Kidney (tissue), 14 donors: ENCODE measurements around the gene MARCHF10. TPM values are rescaled to one million over a fixed set of nuclear protein-coding genes. Genes with fewer than 3 reads are reported as not detected.
A peak's percentile ranks its signal among the peaks of the same experiment; 100 is the strongest.

ENCODE experiments used
- DNase-seq, 5 donors: peaks; one replicate each; pipeline ENCODE4 v3.0.0-alpha.2; 2013 to 2020
- FAIRE-seq: peaks from 2 replicates; lab custom pipeline; 2012; peaks lifted over from hg19 to GRCh38; lab: Jason Lieb, UNC
- H3K27ac ChIP-seq, 2 donors: one replicate each; pipeline ENCODE4 v1.7.0; 2013; ENCODE audit warnings: low read depth in 2 of 2, low read length in 2 of 2, inconsistent platforms in 1 of 2
- H3K27me3 ChIP-seq: one replicate; pipeline ENCODE4 v1.7.1; 2013; ENCODE audit warnings: low read length, inconsistent platforms; ENCODE audit not compliant: control insufficient read depth, insufficient read depth
- H3K36me3 ChIP-seq, 3 donors: one replicate each; pipeline versions ENCODE4 v1.7.0 to v1.7.1; 2013; ENCODE audit warnings: low read length in 3 of 3, control low read depth in 1 of 3, inconsistent platforms in 1 of 3; ENCODE audit not compliant: insufficient read depth in 3 of 3, control insufficient read depth in 2 of 3
- H3K4me1 ChIP-seq, 3 donors: one replicate each; pipeline versions ENCODE4 v1.7.0 to v1.7.1; 2013; ENCODE audit warnings: low read length in 3 of 3, inconsistent platforms in 1 of 3, low read depth in 1 of 3; ENCODE audit not compliant: control insufficient read depth in 2 of 3, insufficient read depth in 2 of 3
- H3K4me3 ChIP-seq, 3 donors: one replicate each; pipeline versions ENCODE4 v1.7.0 to v1.8.1; 2013; ENCODE audit warnings: low read length in 3 of 3, control low read depth in 1 of 3, inconsistent platforms in 1 of 3
- H3K9ac ChIP-seq, 3 donors: one replicate each; pipeline versions ENCODE4 v1.7.0 to v1.7.1; 2013; ENCODE audit warnings: low read length in 3 of 3, control low read depth in 1 of 3, inconsistent platforms in 1 of 3
- H3K9me3 ChIP-seq, 3 donors: one replicate each; pipeline versions ENCODE4 v1.7.0 to v1.7.1; 2013; ENCODE audit warnings: low read length in 3 of 3, control low read depth in 1 of 3, inconsistent platforms in 1 of 3; ENCODE audit not compliant: control insufficient read depth in 2 of 3, insufficient read depth in 1 of 3
- intact Hi-C: fragments of 100-400 bp; cut with DNase I; formaldehyde crosslinking; loops from one replicate; pipeline ENCODE4 v1.11.1; 2022
- polyA plus RNA-seq: library from polyadenylated mRNA; stranded (reverse); fragments of 350-450 nt; fragmentation: Illumina TruSeq; extraction: RNeasy Lipid Tissue Mini Kit (QIAGEN cat#74804); gene quantifications from one replicate; pipeline ENCODE4 v1.2.3, GENCODE V29; 2014; ENCODE audit warnings: low read depth, low replicate concordance; ENCODE audit not compliant: insufficient read depth
- total RNA-seq: library from RNA; stranded (reverse); fragmentation: NEBNext Ultra II Directional; extraction: Animal tissue kit (Norgen Biotek cat#: 25700); gene quantifications from one replicate; pipeline ENCODE4 v1.2.1, GENCODE V29; 2021
- TF ChIP-seq, protein P1 (sequence below): IDR thresholded peaks from 3 replicates; pipeline ENCODE4 v1.5.1; 2012; ENCODE audit warnings: mild to moderate bottlenecking, moderate library complexity, borderline replicate concordance; ENCODE audit not compliant: insufficient read depth; ENCODE audit errors: extremely low read depth
- donor health status: control.
- donor health status: control.
- donor health status: control.
- donor health status: control.
- donor health status: control.
- donor health status: DM: yes; HTN: yes; CAD: no.
- donor health status: Normal renal cell carcinoma (clear cell type).

The MARCHF10 gene
- total and polyA plus RNA-seq, 2 donors from 2014 or later: 0.66 to 6.3 TPM

DNA sequence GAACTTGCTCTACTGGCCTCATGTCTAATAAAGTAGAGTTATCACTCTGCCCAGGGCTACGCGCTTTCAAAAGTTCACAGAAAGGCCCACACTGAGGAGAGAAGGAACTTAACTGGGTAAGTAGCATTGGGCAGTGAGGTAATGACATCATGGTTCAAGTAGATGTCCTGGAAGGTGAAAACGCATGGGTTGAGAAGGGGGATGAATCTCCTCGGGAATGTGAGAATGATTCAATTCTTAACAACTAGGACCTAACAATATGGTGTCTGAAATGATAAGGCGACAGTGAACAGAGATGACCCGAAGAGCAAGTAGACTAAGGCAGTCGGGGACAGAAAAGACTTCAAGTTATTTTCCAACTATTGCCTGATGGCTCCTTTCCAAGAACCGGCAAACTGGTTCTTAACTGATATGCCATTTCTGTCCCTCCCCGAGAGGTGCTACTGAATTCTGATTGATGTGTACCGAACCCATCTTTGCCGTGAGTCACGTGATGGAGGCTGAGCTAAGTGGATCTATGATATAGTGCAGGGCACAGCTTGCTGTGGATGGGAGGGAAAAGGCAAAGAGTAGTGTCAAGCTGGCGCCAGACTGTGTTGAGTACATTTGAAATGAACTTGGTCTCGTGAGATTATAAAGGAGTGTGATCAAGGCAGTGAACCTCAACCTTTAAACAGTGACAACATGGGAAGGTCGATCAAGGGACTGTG is 44.1 kb downstream of the MARCHF10 start:
- FAIRE-seq (no peak), DNase-seq (no peak)

DNA sequence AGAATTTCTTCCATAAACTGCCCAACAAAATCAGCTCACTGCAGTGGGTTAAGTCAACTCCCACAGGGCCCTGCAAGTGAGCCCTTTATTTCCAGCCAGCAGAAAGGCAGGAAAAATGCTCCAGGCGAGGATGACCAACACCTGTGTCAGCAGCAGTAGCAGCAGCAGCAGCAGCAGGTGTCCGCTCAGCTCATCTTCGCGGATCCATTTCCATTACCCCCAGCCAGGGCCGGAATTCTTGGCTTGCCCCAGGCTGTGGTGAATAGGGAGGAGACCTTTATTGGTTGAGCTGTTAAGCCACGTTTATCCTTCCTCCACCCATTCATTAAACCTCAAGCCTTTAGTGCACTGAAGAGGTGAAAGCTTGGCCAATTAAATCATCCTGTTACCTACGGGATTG is 46.2 kb downstream of the MARCHF10 start:
- DNase-seq (peak in 2 of 5 donors; percentile 38 to 43), FAIRE-seq (no peak)
- H3K4me3 ChIP-seq: no peak overlapping the region
- no peak overlapping the region for H3K9ac ChIP-seq
- TF ChIP-seq, protein P1, sequence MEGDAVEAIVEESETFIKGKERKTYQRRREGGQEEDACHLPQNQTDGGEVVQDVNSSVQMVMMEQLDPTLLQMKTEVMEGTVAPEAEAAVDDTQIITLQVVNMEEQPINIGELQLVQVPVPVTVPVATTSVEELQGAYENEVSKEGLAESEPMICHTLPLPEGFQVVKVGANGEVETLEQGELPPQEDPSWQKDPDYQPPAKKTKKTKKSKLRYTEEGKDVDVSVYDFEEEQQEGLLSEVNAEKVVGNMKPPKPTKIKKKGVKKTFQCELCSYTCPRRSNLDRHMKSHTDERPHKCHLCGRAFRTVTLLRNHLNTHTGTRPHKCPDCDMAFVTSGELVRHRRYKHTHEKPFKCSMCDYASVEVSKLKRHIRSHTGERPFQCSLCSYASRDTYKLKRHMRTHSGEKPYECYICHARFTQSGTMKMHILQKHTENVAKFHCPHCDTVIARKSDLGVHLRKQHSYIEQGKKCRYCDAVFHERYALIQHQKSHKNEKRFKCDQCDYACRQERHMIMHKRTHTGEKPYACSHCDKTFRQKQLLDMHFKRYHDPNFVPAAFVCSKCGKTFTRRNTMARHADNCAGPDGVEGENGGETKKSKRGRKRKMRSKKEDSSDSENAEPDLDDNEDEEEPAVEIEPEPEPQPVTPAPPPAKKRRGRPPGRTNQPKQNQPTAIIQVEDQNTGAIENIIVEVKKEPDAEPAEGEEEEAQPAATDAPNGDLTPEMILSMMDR: no peak
- peaks cover 0 to 5% (median 0%) of the 10 kb centered on the region in 3 donors for H3K4me1 ChIP-seq
- no peak overlapping the region for H3K27ac ChIP-seq
- no peaks in the 10 kb centered on the region for H3K27me3 ChIP-seq
- no peaks in the 10 kb centered on the region for H3K9me3 ChIP-seq
- no peaks in the 10 kb centered on the region for H3K36me3 ChIP-seq
- intact Hi-C loops: no loop called here

More for the DNA sequence above, 44.1 kb downstream of the MARCHF10 start:
- TF ChIP-seq, protein P1: no peak
- intact Hi-C loops: no loop called here
- no peak overlapping the region for H3K4me3 ChIP-seq
- H3K27me3 ChIP-seq: no peaks in the 10 kb centered on the region
- H3K9ac ChIP-seq: no peak overlapping the region
- no peaks in the 10 kb centered on the region for H3K36me3 ChIP-seq
- peaks cover 0 to 5% (median 0%) of the 10 kb centered on the region in 3 donors for H3K4me1 ChIP-seq
- H3K27ac ChIP-seq: no peak overlapping the region
- no peaks in the 10 kb centered on the region for H3K9me3 ChIP-seq

DNA sequence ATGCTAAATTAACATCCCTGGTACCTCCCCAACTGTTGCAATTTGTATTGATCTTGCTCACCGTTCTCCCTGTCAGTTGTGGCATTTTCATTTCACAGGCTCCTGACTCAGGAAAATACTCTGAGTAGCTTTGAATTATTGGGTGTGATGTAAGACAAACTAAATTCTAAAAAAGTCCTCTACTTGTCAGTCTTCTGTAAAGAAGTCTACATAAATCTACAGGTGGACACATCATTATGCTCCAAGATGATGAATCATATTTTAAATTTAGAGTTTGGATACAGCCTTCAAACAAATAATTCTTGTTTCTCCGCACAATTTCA is 47.2 kb downstream of the MARCHF10 start:
- Histone ChIP-seq H3K9ac (no peak overlapping the region), H3K36me3 (no peaks in the 10 kb centered on the region), H3K27me3 (no peaks in the 10 kb centered on the region), H3K4me1 (peaks cover 0 to 5% (median 0%) of the 10 kb centered on the region in 3 donors), H3K4me3 (no peak overlapping the region), H3K27ac (no peak overlapping the region), H3K9me3 (no peaks in the 10 kb centered on the region)
- DNase-seq (no peak), FAIRE-seq (no peak)
- intact Hi-C loops: no loop called here
- TF ChIP-seq, protein P1: no peak
